HG03280 (cell line): ENCODE measurements around the gene GPC6.

Source experiments
- ATAC-seq: cut with Tn5 transposase; IDR thresholded peaks from one replicate; pipeline ENCODE4 v1.9.1; 2021; ENCODE audit warnings: mild to moderate bottlenecking, moderate library complexity; ENCODE audit not compliant: unreplicated experiment

Gene GPC6

GRCh38 chr13:93268327-93269028, 41.9 kb downstream of the GPC6 start:
- ATAC-seq = no peak

DNA sequence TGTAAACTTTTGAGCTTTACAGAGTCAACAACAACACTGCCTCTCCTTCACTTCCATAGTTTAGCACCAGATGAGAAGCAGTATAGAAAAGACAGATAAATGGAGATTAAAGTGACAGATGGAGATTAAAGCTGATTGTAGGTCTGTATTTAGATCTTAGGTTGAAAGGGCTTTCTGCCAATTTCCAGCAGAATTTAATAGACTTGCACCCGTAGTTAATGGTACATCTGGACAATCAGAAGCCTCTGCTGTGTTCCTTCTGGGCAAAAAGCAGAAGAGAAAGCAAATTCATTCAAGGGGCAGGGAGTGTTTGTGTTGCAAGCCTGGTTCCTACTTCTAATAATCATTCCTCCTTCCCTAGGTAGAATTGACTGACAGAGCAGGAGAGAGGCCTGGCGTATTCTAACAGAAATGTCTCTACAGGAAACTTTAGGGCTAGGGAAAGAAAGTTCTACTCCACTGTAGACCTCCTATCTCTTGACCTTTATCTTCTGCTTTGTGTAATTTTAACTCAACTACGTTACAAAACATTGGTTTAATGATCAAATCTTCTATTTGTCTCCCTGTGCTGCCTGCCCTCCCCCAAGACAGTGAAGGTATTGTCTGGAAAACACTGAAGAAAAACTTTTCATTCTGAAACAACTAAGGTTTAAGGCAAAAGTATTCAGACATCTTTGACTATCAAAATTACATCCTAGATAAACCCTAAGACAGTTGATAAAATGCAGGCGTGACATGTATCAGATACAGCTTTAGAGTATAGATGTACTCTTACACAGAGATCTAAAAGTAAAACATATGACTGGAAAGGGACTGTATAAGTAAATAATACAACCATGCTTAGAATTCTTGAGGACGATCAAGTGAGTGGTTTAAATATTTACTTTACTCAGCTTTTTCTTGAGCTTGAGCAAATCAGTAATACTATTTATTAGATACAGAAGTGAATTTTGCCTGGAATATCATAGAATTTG, 44.4 kb downstream of the GPC6 start:
- ATAC-seq = no peak

DNA sequence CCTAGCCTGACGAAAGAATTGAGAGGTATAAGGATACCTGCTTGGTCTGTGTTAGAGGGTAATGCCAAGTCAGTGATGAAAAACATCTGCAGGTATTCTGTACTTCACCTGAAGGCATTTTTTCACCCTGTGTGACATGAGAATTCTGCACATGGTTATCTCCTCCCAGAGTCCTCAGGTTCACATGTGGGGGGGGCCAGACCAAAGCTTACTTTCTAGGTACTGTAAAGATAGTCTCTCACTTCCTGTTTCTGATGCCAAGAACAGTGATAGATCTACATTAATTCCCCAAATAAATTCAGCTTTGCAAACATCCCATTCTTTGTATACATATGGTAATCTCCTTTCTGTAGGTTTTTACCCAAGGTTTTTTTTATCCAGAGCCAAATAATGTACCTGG, 53.4 kb downstream of the GPC6 start:
- ATAC-seq = no peak

GRCh38 chr13:93280688-93281087, 54.1 kb downstream of the GPC6 start:
- ATAC-seq = no peak

DNA sequence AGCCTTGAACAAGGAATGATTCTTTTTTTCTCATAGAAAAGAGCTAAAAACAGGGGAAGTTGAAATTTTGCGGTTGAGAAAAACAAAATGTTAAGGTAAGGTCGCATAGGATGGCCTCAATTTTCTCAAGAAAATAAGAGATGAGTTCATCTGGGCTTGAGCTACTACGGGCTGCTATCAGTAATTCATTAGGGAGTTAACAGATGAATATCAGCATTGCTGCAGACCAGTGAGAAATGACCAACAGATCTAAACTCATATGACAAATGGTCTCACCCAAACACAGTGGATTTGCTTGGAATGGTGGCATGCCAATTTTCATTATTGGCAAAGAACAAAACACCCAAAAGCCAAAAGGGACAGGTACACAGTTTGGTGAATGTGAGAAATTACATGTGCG, 56.6 kb downstream of the GPC6 start:
- ATAC-seq = no peak

- ATAC-seq = no peak
Observed at GRCh38 chr13:93284064-93284463, 57.5 kb downstream of the GPC6 start.

- no peak for ATAC-seq
Observed at GRCh38 chr13:93286047-93286446, 59.4 kb downstream of the GPC6 start.

GRCh38 chr13:93289053-93289452, 62.4 kb downstream of the GPC6 start:
- no peak for ATAC-seq

DNA sequence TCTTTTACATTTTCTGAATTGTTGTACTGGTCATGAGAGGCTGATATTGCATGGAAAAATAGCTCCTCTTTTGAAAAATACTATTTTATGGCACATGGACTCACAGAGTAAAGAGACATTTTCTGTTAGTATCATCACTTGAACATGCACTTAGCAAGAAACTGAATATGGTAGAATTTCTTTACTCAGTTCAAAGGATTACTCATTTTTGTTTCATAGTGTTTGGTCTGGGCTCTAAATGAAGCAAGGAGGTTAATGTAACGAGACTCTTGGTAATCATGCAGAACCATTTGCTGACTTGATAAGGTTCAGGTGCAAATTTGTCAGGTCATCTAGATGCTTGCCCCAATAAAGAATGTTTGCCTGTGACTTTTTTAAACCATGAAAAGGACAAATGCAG, 63.2 kb downstream of the GPC6 start:
- ATAC-seq = no peak

- no peak for ATAC-seq
Observed at GRCh38 chr13:93290503-93290902, 63.9 kb downstream of the GPC6 start.

- no peak for ATAC-seq
Observed at GRCh38 chr13:93292366-93292765, 65.8 kb downstream of the GPC6 start.

DNA sequence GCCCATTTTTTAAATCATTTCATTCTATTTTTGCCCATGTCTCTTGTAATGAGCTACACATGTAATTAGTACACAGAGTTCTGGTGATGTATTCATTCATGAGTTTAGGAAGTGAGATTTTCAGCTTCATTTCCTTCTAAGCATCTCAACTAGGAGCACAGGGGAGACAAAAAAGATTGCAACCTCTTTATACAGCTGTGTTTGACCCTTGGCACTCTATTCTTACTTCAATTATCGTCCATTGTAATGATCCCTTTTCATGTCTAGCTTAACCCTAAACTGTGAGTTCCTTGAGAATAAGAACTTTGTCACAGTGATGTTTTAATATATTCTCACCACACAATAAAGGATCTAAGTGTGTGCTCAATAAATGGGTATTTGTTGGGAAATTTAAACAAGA, 67.1 kb downstream of the GPC6 start:
- no peak for ATAC-seq

DNA sequence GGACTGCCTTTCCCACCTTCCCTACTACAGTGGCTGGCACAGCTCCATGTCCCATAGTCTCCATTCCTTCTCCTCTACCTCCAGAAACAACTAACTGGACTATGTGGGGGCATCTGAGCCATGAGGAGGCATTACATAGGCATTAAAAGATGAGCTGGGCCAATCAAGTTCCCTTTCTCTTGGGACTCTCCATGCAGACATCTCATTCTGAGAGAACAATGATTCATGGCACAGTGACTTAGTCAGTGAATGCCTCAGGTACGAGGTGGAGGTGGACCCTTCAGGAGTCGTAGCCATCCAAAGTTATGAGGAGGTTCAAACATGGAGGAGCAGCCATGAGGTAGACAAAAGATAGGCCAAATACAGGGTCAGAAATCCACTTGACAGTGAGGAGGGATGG, 70.0 kb downstream of the GPC6 start:
- no peak for ATAC-seq

DNA sequence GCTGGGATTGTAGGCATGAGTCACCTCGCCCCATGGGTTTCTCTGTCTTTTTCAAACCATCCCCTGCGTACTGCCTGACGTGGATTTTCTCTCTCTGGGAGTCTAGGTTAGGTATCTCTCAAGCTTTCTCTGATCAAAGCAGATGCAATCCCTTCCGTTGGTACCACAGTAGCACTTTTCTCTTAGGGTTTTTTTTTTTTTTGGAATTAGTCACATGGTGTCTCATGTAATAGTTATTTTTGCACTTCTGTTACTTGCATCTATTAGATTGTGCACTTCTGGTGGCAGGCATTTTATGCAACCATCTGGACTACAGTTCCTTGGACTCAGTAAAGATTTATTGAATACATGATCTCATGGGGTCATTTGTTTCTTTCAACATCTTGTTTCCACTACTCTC, 72.1 kb downstream of the GPC6 start:
- ATAC-seq = no peak

DNA sequence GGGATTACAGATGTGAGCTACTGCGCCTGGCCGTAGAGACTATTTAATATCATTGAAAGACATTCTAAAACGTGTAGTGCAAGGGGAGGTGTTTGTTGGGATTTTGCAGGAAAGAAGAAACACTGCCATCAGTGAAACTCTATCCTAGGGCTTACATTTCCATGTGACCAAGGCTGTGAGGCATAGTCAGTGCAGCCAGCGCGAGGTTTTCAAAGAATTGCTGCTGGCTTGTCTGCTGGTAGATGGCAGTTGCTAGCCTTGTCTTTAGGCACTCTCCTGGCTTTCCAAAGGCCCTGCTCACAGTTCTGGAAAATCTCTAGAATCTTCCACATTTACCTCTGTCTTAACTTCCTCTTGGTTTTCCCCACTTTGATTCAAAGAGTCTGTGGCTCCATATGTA, 77.5 kb downstream of the GPC6 start:
- ATAC-seq = no peak

DNA sequence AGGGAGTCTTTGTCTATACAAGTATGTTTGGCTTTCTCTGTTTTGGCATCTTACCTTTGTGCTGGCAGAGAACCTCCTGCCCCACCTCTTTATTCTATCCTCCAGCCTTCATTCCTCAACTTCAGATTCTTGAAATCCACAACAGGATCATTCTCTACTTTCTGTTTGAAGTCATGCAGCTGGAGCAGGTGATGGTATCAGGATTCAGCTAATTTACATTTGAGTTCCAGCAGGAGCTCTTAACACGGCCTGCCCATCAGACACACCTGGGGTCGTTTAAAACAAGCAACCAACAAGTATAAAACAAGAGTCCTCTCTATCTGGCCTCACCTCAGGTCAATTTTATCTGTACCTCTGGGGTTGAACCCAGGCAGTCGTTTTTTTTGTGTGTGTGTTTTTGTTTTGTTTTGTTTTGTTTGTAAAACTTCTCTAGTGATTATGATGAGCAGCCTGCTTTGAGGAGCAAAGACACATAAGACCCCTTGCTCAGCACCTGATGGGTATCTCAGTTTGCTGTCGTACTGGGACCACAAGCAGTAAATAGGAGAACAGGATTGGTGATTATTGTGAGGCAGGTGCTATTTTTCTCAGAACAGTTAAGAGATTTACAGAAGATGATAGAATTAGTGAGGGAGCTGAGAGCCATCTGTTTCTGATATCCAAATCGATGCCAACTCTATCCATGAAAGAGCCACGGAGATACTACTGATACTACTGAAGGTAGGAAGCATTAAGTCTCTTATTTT, 78.4 kb downstream of the GPC6 start:
- no peak for ATAC-seq

GRCh38 chr13:93305886-93306285, 79.3 kb downstream of the GPC6 start:
- ATAC-seq = no peak

DNA sequence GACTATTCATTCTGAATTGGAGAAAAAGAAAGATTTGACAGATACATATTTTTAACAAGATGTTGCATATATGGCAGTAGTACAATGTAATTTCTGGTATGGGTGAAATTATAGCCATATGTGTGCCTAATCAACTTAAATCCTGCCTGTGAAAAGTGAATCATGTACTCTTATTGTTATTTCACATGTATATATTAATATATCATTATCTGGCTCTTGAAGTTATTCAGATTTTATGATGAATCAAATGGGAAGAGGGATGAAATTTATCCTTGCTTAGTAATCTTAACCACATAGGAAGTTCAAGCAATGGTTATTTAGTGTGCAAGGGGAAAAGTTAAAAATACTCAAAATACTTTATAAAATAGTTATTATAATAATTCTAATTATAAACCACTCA, 80.5 kb downstream of the GPC6 start:
- no peak for ATAC-seq

DNA sequence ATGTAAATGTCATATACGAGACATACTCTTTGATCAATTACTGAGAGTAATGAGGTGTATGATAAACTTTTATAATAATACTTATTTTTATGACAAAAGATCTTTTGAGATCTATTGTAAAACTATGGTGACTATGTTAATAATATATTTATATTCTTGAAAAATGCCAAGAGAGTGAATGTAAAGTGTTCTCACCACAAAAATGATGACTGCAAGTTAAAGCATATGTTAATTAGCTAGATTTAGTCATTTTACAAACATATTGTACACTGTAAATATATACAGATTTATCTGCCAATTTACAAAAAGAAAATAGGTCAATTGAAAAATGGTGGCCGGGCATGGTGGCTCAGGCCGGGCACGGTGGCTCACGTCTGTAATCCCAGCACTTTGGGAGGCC, 81.0 kb downstream of the GPC6 start:
- ATAC-seq = no peak

DNA sequence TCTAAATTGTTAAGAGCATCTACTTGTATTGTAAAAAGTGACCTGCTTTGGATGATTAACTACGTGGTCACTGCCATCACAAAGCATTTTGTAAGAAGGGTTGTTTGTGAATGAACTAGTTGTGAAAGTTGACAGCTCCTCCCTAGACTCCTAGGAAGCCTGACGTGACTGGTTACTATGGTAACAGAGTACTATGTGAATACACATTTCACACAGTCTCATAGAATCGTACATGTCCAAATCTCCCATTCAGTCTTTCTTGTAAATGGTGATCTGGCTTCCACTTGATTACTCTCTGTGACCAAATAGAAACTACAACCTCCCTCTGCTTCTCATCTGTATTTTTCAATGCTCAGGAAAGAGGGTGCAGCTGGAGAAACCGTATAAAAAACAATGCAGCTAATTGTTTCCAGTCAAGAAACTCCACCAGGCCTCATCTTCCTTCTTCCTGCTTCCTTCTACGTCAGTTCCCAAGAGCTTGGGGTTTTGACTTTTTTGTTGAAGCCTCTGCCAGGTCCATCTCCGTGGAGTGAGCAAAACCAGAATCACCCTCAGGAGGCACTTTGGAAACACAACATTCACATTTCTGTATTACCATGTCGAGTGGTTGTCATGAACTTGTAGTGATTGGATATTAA, 83.4 kb downstream of the GPC6 start:
- ATAC-seq = no peak

DNA sequence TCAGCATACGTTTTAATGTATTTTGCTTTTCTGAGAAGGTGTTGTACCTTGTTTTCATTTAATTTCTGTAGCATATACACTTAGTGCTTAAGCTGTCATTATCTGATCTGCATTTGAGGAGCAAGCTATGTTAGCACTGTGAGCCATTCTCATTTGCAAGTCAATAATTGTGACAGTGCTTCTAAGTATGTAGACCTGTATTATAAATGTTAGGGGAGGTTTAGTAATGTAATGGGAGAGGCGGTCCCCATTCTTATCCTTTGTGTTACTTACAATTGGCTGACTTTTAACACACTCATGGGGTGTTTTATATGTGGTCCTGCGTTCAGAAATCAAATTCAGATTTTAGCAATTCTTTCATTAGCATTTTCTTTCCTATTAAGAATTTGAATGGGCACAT, 90.2 kb downstream of the GPC6 start:
- no peak for ATAC-seq
